Neural cell (in vitro differentiated cells): ENCODE measurements around the gene TGFA. TPM values are rescaled to one million over a fixed set of nuclear protein-coding genes. Genes with fewer than 3 reads are reported as not detected.

Experiments used
- H2AFZ ChIP-seq: fragments of 200-600, 300-800 bp; sonication (generic), shearing (Covaris generic); 2 replicates; pipeline ENCODE4 v1.6.0; 2014; ENCODE audit warnings: low read depth, mild to moderate bottlenecking, antibody characterized with exemption, low read length, moderate library complexity
- H3F3A ChIP-seq: fragments of 200-600 bp; shearing (Covaris generic); 2 replicates; pipeline ENCODE4 v1.6.1; 2016; ENCODE audit warnings: mild to moderate bottlenecking, moderate library complexity, mixed read lengths, antibody characterized with exemption, low read length; ENCODE audit not compliant: insufficient read depth, poor library complexity, severe bottlenecking
- H3K27ac ChIP-seq: fragments of 200-600, 300-800 bp; sonication (generic), shearing (Covaris generic); 2 replicates; pipeline ENCODE4 v1.5.1; 2014; ENCODE audit warnings: mild to moderate bottlenecking, low read length, moderate library complexity
- H3K27me3 ChIP-seq: fragments of 300-800, 200-600 bp; sonication (generic), shearing (Covaris generic); 2 replicates; pipeline ENCODE4 v1.6.0; 2014; ENCODE audit warnings: mild to moderate bottlenecking, low read depth, low read length, moderate library complexity; ENCODE audit not compliant: insufficient read depth
- H3K36me3 ChIP-seq: fragments of 300-800, 200-600 bp; sonication (generic), shearing (Covaris generic); 2 replicates; pipeline ENCODE4 v1.5.1; 2014; ENCODE audit warnings: mild to moderate bottlenecking, antibody characterized with exemption, low read length, moderate library complexity; ENCODE audit not compliant: insufficient read depth
- H3K4me2 ChIP-seq: fragments of 300-800, 200-600 bp; sonication (generic), shearing (Covaris generic); 2 replicates; pipeline ENCODE4 v1.6.0; 2014; ENCODE audit warnings: mild to moderate bottlenecking, low read length
- H3K4me3 ChIP-seq: fragments of 300-800, 200-600 bp; sonication (generic), shearing (Covaris generic); 2 replicates; pipeline ENCODE4 v1.5.1; 2014; ENCODE audit warnings: mild to moderate bottlenecking, low read length, moderate library complexity
- H3K79me2 ChIP-seq: fragments of 200-600 bp; shearing (Covaris generic); replicated peaks from 2 replicates; pipeline ENCODE4 v1.6.0; 2014; ENCODE audit warnings: mild to moderate bottlenecking, low read length, moderate library complexity; ENCODE audit not compliant: insufficient read depth
- H3K9ac ChIP-seq: fragments of 300-800, 200-600 bp; sonication (generic), shearing (Covaris generic); 2 replicates; pipeline ENCODE4 v1.6.1; 2016; ENCODE audit warnings: mild to moderate bottlenecking, low read length, mixed read lengths
- H3K9me2 ChIP-seq: fragments of 200-600 bp; shearing (Covaris generic); 2 replicates; pipeline ENCODE4 v1.6.1; 2016; ENCODE audit warnings: mild to moderate bottlenecking, low read length, mixed read lengths; ENCODE audit not compliant: insufficient read depth
- H3K9me3 ChIP-seq: fragments of 200-600, 300-800 bp; sonication (generic), shearing (Covaris generic); 2 replicates; pipeline ENCODE4 v1.6.1; 2016; ENCODE audit warnings: mild to moderate bottlenecking, mixed run types, low read length, moderate library complexity, mixed read lengths
- H4K20me1 ChIP-seq: fragments of 200-600 bp; shearing (Covaris generic); 2 replicates; pipeline ENCODE4 v1.6.1; 2016; ENCODE audit warnings: mild to moderate bottlenecking, mixed run types; ENCODE audit not compliant: insufficient read depth
- EP300 ChIP-seq: fragments of 450-650 bp; conservative IDR thresholded peaks from 2 replicates; pipeline ENCODE4 v1.6.1; 2014; ENCODE audit warnings: antibody characterized with exemption, mild to moderate bottlenecking, moderate library complexity; ENCODE audit not compliant: poor library complexity, severe bottlenecking
- EZH2 ChIP-seq: fragments of 200-600, 300-800 bp; shearing (Covaris generic), sonication (generic); IDR thresholded peaks from 2 replicates; pipeline ENCODE4 v1.6.1; 2014; ENCODE audit warnings: antibody characterized with exemption, low read length, borderline replicate concordance, mild to moderate bottlenecking; ENCODE audit not compliant: insufficient read depth, poor library complexity, severe bottlenecking
- MXI1 ChIP-seq: fragments of 450-650 bp; conservative IDR thresholded peaks from 2 replicates; pipeline ENCODE4 v1.6.1; 2014; ENCODE audit warnings: antibody characterized with exemption, mild to moderate bottlenecking; ENCODE audit not compliant: poor library complexity, severe bottlenecking
- POLR2AphosphoS5 ChIP-seq: IDR thresholded peaks from 2 replicates; pipeline ENCODE4 v1.6.1; 2012
- RAD21 ChIP-seq: fragments of 450-650 bp; conservative IDR thresholded peaks from 2 replicates; pipeline ENCODE4 v1.6.1; 2014; ENCODE audit warnings: antibody characterized with exemption, mild to moderate bottlenecking, moderate library complexity
- REST ChIP-seq: IDR thresholded peaks from 2 replicates; pipeline ENCODE4 v1.6.1; 2012; ENCODE audit warnings: borderline replicate concordance
- SMC3 ChIP-seq: fragments of 450-650 bp; conservative IDR thresholded peaks from 2 replicates; pipeline ENCODE4 v1.6.1; 2014; ENCODE audit warnings: antibody characterized with exemption, mild to moderate bottlenecking, moderate library complexity; ENCODE audit not compliant: poor library complexity
- TAF1 ChIP-seq: IDR thresholded peaks from 2 replicates; pipeline ENCODE4 v1.6.1; 2012; ENCODE audit warnings: low read depth
- polyA plus RNA-seq: library from polyadenylated mRNA; depleted of rRNA; stranded (reverse); fragments of >200 nt; gene quantifications from 2 replicates; pipeline ENCODE4 v1.2.3, GENCODE V29; 2014
- TF ChIP-seq, protein P1 (sequence below): fragments of 450-650 bp; IDR thresholded peaks from 2 replicates; pipeline ENCODE4 v1.5.1; 2014; ENCODE audit warnings: antibody characterized with exemption, mild to moderate bottlenecking, moderate library complexity; ENCODE audit not compliant: poor library complexity, severe bottlenecking

The TGFA gene
- polyA plus RNA-seq, 1 donor from 2014 or later, result 0.85 TPM

DNA sequence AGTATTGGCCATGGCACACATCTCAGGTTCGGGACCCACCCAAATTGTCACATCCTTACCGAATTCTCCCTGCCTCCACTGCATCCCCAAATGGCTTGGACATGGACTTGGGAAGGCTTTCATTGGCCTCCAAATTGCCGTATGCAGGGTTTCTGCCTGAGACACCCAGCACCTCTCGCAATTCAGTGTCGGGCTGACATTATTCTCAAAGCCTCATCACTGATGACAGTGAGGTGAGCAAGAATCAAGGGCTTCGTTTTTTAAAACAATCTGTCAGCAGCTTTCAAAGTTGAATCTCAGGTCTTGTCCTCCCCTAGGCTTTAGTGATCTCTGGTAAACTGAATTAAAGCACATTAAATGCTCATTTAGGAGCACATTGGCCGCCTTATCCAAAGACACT, 29.5 kb upstream of the TGFA start:
- Histone ChIP-seq H2AFZ (no peak overlapping the region), H3K9ac (no peak overlapping the region), H3F3A (no peaks in the 10 kb centered on the region), H3K9me3 (no peaks in the 10 kb centered on the region), H3K9me2 (no peaks in the 10 kb centered on the region), H3K79me2 (no peaks in the 10 kb centered on the region), H3K27me3 (no peaks in the 10 kb centered on the region), H3K36me3 (no peaks in the 10 kb centered on the region), H4K20me1 (no peaks in the 10 kb centered on the region), H3K27ac (no peak overlapping the region), H3K4me3 (no peak overlapping the region), H3K4me2 (no peak overlapping the region)
- TF ChIP-seq, protein P1, sequence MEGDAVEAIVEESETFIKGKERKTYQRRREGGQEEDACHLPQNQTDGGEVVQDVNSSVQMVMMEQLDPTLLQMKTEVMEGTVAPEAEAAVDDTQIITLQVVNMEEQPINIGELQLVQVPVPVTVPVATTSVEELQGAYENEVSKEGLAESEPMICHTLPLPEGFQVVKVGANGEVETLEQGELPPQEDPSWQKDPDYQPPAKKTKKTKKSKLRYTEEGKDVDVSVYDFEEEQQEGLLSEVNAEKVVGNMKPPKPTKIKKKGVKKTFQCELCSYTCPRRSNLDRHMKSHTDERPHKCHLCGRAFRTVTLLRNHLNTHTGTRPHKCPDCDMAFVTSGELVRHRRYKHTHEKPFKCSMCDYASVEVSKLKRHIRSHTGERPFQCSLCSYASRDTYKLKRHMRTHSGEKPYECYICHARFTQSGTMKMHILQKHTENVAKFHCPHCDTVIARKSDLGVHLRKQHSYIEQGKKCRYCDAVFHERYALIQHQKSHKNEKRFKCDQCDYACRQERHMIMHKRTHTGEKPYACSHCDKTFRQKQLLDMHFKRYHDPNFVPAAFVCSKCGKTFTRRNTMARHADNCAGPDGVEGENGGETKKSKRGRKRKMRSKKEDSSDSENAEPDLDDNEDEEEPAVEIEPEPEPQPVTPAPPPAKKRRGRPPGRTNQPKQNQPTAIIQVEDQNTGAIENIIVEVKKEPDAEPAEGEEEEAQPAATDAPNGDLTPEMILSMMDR, result no peak
- TF ChIP-seq TAF1 (no peak), EZH2 (no peak), EP300 (no peak), RAD21 (no peak), REST (no peak), SMC3 (no peak), MXI1 (no peak), POLR2AphosphoS5 (no peak)

DNA sequence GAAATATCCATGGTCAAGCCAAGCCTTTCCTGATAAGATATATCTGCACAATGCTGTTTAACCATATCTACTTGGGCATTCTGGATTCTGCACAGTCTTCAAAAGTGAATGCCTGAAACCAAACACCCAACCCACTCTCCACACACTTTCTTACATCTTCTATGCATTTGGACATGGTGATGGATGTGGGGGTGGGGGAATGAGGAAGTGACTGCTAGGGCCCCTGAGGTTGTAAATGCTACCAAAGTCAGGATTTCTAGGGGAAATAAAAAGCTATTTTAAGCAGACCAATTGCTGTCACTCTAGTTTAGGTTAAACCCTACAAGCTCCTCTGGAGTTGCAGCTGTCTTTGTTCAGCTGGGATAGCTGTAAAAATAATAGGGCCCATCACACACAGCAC, 26.7 kb upstream of the TGFA start:
- H3K27ac ChIP-seq, result no peak overlapping the region
- H3K36me3 ChIP-seq, result no peaks in the 10 kb centered on the region
- no peak overlapping the region for H3K9ac ChIP-seq
- no peaks in the 10 kb centered on the region for H3F3A ChIP-seq
- H3K27me3 ChIP-seq, result no peaks in the 10 kb centered on the region
- H3K9me3 ChIP-seq, result no peaks in the 10 kb centered on the region
- no peaks in the 10 kb centered on the region for H4K20me1 ChIP-seq
- H3K4me2 ChIP-seq, result no peak overlapping the region
- H2AFZ ChIP-seq, result no peak overlapping the region
- no peaks in the 10 kb centered on the region for H3K79me2 ChIP-seq
- TF ChIP-seq REST (no peak), EZH2 (no peak), POLR2AphosphoS5 (no peak), MXI1 (no peak), RAD21 (no peak), SMC3 (no peak), EP300 (no peak), TAF1 (no peak)
- TF ChIP-seq, protein P1, result no peak
- H3K9me2 ChIP-seq, result no peaks in the 10 kb centered on the region
- no peak overlapping the region for H3K4me3 ChIP-seq
